ENCODE results near the gene TRIP4.
"Not testable (repeated sequence)": the region's sequence is repeated elsewhere in the genome, so short reads cannot be mapped to it uniquely, and the experiment has no call there.

Gene TRIP4

GRCh38 chr15:64485796-64486195 lies 98.2 kb downstream of the TRIP4 start:
- DNase-seq (ENCODE audit: low read depth in 1 of 2, low spot score in 1 of 2) = no peak

GRCh38 chr15:64490598-64491259 lies 103.1 kb downstream of the TRIP4 start:
- DNase-seq (ENCODE audit: low read depth in 1 of 2, low spot score in 1 of 2) = no peak

GRCh38 chr15:64493641-64494040 lies 106.0 kb downstream of the TRIP4 start:
- no peak for DNase-seq (ENCODE audit: low read depth in 1 of 2, low spot score in 1 of 2)

- not testable (repeated sequence) for DNase-seq (ENCODE audit: low read depth in 1 of 2, low spot score in 1 of 2)
Observed at GRCh38 chr15:64495968-64496367, 108.3 kb downstream of the TRIP4 start.

GRCh38 chr15:64500695-64501395 lies 113.2 kb downstream of the TRIP4 start:
- no peak for DNase-seq (ENCODE audit: low read depth in 1 of 2, low spot score in 1 of 2)

GRCh38 chr15:64501396-64501715 lies 113.7 kb downstream of the TRIP4 start:
- no peak for DNase-seq (ENCODE audit: low read depth in 1 of 2, low spot score in 1 of 2)

GRCh38 chr15:64502151-64502550 lies 114.5 kb downstream of the TRIP4 start:
- no peak for DNase-seq (ENCODE audit: low read depth in 1 of 2, low spot score in 1 of 2)

- no peak for DNase-seq (ENCODE audit: low read depth in 1 of 2, low spot score in 1 of 2)
Observed at GRCh38 chr15:64502551-64502950, 114.9 kb downstream of the TRIP4 start.

- no peak for DNase-seq (ENCODE audit: low read depth in 1 of 2, low spot score in 1 of 2)
Observed at GRCh38 chr15:64503197-64503596, 115.6 kb downstream of the TRIP4 start.

GRCh38 chr15:64503640-64504039 lies 116.0 kb downstream of the TRIP4 start:
- DNase-seq (ENCODE audit: low read depth in 1 of 2, low spot score in 1 of 2) = no peak
